ENCODE results near the gene IFT52.
A peak's percentile ranks its signal among the peaks of the same experiment; 100 is the strongest.

IFT52 gene

DNA sequence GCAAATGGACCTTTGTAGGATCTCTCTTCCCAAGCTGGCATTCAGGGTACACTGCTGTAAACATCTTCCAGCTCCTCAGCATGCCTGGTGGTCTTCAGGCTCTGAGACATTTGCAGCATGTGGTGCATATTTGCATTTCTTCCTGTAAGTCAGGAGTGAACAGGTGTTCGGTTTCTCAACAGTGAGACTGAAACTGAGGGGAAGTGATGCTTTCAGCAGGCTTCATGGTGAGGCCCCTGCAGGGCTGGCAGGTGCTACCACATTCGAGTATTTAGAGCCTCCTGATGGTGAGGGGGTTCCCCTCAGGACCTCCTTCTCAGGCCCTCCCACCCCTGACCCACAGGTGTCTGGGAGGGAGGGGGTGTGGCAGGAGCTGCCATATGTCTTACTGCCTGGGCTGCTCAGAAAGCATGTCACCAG, 91.3 kb downstream of the IFT52 start:
- H3K9ac ChIP-seq (ENCODE audit: low read length in 5 of 5): peak overlapping the region in 1 of 5 donors; percentile 23
- no peak overlapping the region for H3K27ac ChIP-seq (ENCODE audit: low read depth, low read length)
- no peaks in the 10 kb centered on the region for H3K36me3 ChIP-seq (ENCODE audit: control insufficient read depth in 5 of 5, insufficient read depth in 5 of 5, low read length in 5 of 5)
- H3K4me1 ChIP-seq (ENCODE audit: control insufficient read depth in 5 of 5, insufficient read depth in 5 of 5, low read length in 5 of 5): peaks cover 0 to 25% (median 20%) of the 10 kb centered on the region in 5 donors
- no peaks in the 10 kb centered on the region for H3K27me3 ChIP-seq (ENCODE audit: control insufficient read depth in 5 of 5, insufficient read depth in 4 of 5, low read length in 5 of 5)
- peak overlapping the region in 3 of 5 donors; percentile 56 to 66 (median 57) for H3K4me3 ChIP-seq (ENCODE audit: low read depth in 1 of 5, low read length in 5 of 5)
- H3K9me3 ChIP-seq (ENCODE audit: control insufficient read depth in 5 of 5, low read length in 5 of 5): no peaks in the 10 kb centered on the region

DNA sequence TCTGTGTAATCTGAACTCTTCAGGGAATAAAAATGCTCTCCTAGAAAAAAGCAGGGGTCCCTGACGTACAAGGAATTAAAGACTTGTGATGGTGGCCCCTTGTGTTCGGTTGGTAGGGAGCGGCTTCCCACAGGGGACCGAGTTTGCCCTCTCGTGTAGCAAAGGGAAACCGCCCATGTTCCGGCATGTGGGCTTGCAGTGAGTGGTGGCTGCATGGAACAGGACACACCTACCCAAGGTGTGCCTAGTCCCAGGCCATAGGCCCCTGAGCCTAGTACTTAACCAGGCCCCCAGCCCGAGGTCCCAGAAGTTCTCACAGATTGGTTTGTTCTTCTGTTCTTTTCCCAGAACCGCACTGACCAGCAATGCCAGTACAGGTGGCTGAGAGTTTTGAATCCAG, 91.7 kb downstream of the IFT52 start:
- H3K36me3 ChIP-seq (ENCODE audit: control insufficient read depth in 5 of 5, insufficient read depth in 5 of 5, low read length in 5 of 5): no peaks in the 10 kb centered on the region
- H3K27me3 ChIP-seq (ENCODE audit: control insufficient read depth in 5 of 5, insufficient read depth in 4 of 5, low read length in 5 of 5): no peaks in the 10 kb centered on the region
- no peak overlapping the region for H3K4me3 ChIP-seq (ENCODE audit: low read depth in 1 of 5, low read length in 5 of 5)
- no peaks in the 10 kb centered on the region for H3K9me3 ChIP-seq (ENCODE audit: control insufficient read depth in 5 of 5, low read length in 5 of 5)
- H3K4me1 ChIP-seq (ENCODE audit: control insufficient read depth in 5 of 5, insufficient read depth in 5 of 5, low read length in 5 of 5): peaks cover 0 to 25% (median 20%) of the 10 kb centered on the region in 5 donors
- H3K27ac ChIP-seq (ENCODE audit: low read depth, low read length): no peak overlapping the region
- no peak overlapping the region for H3K9ac ChIP-seq (ENCODE audit: low read length in 5 of 5)

DNA sequence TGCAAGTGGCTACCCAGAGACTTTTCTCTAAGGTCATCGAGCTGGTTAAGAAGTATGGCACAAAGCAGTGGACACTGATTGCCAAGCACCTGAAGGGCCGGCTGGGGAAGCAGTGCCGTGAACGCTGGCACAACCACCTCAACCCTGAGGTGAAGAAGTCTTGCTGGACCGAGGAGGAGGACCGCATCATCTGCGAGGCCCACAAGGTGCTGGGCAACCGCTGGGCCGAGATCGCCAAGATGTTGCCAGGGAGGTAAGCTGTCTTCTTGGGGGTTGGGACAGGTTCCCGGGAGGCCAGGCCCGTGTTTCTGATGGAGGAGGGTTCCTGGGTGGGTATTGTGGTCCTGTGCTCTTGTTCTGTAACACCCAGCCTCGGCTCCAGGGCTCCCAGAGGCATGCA, 96.1 kb downstream of the IFT52 start:
- Histone ChIP-seq H3K9me3 (ENCODE audit: control insufficient read depth in 5 of 5, low read length in 5 of 5) (no peaks in the 10 kb centered on the region), H3K9ac (ENCODE audit: low read length in 5 of 5) (no peak overlapping the region), H3K4me3 (ENCODE audit: low read depth in 1 of 5, low read length in 5 of 5) (no peak overlapping the region), H3K27ac (ENCODE audit: low read depth, low read length) (no peak overlapping the region), H3K36me3 (ENCODE audit: control insufficient read depth in 5 of 5, insufficient read depth in 5 of 5, low read length in 5 of 5) (no peaks in the 10 kb centered on the region), H3K27me3 (ENCODE audit: control insufficient read depth in 5 of 5, insufficient read depth in 4 of 5, low read length in 5 of 5) (no peaks in the 10 kb centered on the region), H3K4me1 (ENCODE audit: control insufficient read depth in 5 of 5, insufficient read depth in 5 of 5, low read length in 5 of 5) (peaks cover 0 to 10% (median 8%) of the 10 kb centered on the region in 5 donors)

DNA sequence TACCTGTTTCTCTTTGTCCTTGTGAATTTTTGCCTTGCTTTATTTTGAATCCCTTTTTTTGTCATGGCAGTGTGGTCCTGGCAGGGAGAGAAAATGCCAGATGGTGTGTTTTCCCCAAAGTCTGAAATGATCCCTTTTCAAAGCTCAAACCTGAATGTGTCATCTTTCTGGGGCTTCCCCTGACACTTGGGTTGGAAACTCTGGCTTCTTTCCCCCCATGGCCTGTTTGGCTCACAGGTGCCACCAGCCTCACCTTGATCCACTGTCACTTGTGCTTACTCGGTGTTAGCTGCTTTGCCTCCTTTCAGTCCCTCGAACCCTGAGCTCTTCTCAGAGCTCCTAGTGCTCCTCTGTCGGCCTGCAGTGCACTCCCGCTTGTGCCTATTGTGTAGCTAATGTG, 98.4 kb downstream of the IFT52 start:
- Histone ChIP-seq H3K9me3 (ENCODE audit: control insufficient read depth in 5 of 5, low read length in 5 of 5) (no peaks in the 10 kb centered on the region), H3K9ac (ENCODE audit: low read length in 5 of 5) (no peak overlapping the region), H3K36me3 (ENCODE audit: control insufficient read depth in 5 of 5, insufficient read depth in 5 of 5, low read length in 5 of 5) (no peaks in the 10 kb centered on the region), H3K27me3 (ENCODE audit: control insufficient read depth in 5 of 5, insufficient read depth in 4 of 5, low read length in 5 of 5) (no peaks in the 10 kb centered on the region), H3K4me1 (ENCODE audit: control insufficient read depth in 5 of 5, insufficient read depth in 5 of 5, low read length in 5 of 5) (no peaks in the 10 kb centered on the region), H3K4me3 (ENCODE audit: low read depth in 1 of 5, low read length in 5 of 5) (no peak overlapping the region), H3K27ac (ENCODE audit: low read depth, low read length) (no peak overlapping the region)

DNA sequence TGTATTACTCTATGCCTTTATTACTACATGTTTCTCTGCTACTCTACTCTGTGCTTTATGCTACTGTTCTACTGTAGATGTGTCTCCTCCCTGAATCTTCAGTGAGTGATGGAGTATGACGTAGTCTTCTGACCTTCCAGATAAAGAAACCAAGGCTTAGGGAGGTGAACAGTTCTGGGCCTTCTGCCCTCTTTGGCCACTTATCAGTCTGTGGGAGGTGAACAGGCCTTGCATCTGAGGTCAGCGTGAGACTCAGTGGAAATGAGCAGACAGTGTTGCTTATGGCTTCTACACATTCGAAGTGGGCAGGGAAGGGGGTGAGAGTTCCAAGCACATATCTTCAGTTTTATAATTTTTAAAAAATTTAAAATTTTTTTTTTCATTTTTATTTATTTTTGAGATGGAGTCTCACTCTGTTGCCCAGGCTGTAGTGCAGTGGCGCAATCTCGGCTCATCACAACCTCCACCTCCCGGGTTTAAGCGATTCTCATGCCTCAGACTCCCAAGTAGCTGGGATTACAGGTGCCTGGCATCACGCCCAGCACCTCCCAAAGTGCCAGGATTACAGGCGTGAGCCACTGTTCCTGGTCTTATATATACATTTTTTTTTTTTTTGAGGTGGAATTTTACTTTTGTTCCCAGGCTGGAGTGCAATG, 100.3 kb downstream of the IFT52 start:
- H3K27me3 ChIP-seq (ENCODE audit: control insufficient read depth in 5 of 5, insufficient read depth in 4 of 5, low read length in 5 of 5): no peaks in the 10 kb centered on the region
- peak overlapping the region in 1 of 5 donors; percentile 32 for H3K9ac ChIP-seq (ENCODE audit: low read length in 5 of 5)
- no peaks in the 10 kb centered on the region for H3K9me3 ChIP-seq (ENCODE audit: control insufficient read depth in 5 of 5, low read length in 5 of 5)
- no peak overlapping the region for H3K27ac ChIP-seq (ENCODE audit: low read depth, low read length)
- no peaks in the 10 kb centered on the region for H3K4me1 ChIP-seq (ENCODE audit: control insufficient read depth in 5 of 5, insufficient read depth in 5 of 5, low read length in 5 of 5)
- H3K36me3 ChIP-seq (ENCODE audit: control insufficient read depth in 5 of 5, insufficient read depth in 5 of 5, low read length in 5 of 5): no peaks in the 10 kb centered on the region
- H3K4me3 ChIP-seq (ENCODE audit: low read depth in 1 of 5, low read length in 5 of 5): no peak overlapping the region

DNA sequence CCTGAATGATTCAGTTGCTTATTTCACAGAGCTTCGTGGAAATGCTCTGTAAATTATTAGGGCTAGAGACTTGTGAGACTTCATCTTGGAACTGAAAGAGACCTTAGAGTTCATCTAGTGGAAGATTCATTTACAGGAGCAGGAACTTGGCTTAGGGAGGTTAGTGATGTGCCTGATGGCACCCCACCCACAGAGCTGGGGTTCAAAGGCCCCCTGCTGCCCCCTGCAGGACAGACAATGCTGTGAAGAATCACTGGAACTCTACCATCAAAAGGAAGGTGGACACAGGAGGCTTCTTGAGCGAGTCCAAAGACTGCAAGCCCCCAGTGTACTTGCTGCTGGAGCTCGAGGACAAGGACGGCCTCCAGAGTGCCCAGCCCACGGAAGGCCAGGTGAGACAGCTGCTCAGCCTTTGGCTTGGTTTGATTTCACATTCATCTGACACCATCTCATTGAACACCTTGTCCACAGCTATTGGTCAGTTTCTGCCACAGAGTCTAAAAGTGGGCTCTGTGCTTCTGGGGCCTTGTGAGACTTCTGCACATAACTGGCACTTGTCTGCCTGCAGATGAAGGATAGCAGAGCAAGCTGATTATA, 101.3 kb downstream of the IFT52 start:
- no peak overlapping the region for H3K9ac ChIP-seq (ENCODE audit: low read length in 5 of 5)
- no peaks in the 10 kb centered on the region for H3K36me3 ChIP-seq (ENCODE audit: control insufficient read depth in 5 of 5, insufficient read depth in 5 of 5, low read length in 5 of 5)
- no peaks in the 10 kb centered on the region for H3K9me3 ChIP-seq (ENCODE audit: control insufficient read depth in 5 of 5, low read length in 5 of 5)
- no peaks in the 10 kb centered on the region for H3K27me3 ChIP-seq (ENCODE audit: control insufficient read depth in 5 of 5, insufficient read depth in 4 of 5, low read length in 5 of 5)
- H3K4me3 ChIP-seq (ENCODE audit: low read depth in 1 of 5, low read length in 5 of 5): no peak overlapping the region
- H3K4me1 ChIP-seq (ENCODE audit: control insufficient read depth in 5 of 5, insufficient read depth in 5 of 5, low read length in 5 of 5): no peaks in the 10 kb centered on the region
- no peak overlapping the region for H3K27ac ChIP-seq (ENCODE audit: low read depth, low read length)

DNA sequence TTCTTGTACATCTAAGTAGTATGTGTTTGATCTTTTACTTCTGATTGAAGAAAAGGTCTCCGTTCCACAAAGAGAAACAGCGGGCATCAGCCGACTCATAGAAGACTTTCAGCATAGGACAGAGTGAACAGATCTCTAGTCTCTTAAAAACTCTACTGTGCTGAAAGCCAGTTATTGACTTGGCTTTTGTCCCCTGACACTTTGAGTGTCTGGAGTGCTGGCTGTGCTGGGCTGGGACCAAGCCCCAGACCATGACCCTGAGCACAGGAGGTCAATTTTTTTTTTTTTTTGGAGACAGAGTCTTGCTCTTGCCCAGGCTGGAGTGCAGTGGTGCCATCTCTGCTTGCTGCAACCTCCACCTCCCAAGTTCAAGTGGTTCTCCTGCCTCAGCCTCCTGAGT, 104.0 kb downstream of the IFT52 start:
- H3K27me3 ChIP-seq (ENCODE audit: control insufficient read depth in 5 of 5, insufficient read depth in 4 of 5, low read length in 5 of 5): no peaks in the 10 kb centered on the region
- H3K9ac ChIP-seq (ENCODE audit: low read length in 5 of 5): no peak overlapping the region
- no peak overlapping the region for H3K27ac ChIP-seq (ENCODE audit: low read depth, low read length)
- H3K36me3 ChIP-seq (ENCODE audit: control insufficient read depth in 5 of 5, insufficient read depth in 5 of 5, low read length in 5 of 5): no peaks in the 10 kb centered on the region
- H3K9me3 ChIP-seq (ENCODE audit: control insufficient read depth in 5 of 5, low read length in 5 of 5): no peaks in the 10 kb centered on the region
- H3K4me1 ChIP-seq (ENCODE audit: control insufficient read depth in 5 of 5, insufficient read depth in 5 of 5, low read length in 5 of 5): no peaks in the 10 kb centered on the region
- H3K4me3 ChIP-seq (ENCODE audit: low read depth in 1 of 5, low read length in 5 of 5): no peak overlapping the region

DNA sequence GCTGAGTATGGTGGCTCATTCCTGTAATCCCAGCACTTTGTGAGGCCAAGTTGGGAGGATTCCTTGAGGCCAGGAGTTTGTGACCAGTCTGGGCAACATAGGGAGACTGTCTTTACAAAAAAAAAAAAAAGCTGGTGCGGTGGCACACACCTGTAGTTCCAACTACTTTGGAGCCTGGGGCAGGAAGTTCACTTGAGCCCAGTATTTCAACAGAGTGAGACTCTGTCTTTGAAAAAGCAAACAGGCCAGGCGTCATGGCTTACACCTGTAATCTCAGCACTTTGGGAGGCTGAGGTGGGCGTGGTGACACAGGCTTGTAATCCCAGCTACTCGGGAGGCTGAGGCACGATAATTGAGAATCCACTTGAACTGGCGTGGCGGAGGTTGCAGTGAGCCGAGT, 104.8 kb downstream of the IFT52 start:
- H3K4me1 ChIP-seq (ENCODE audit: control insufficient read depth in 5 of 5, insufficient read depth in 5 of 5, low read length in 5 of 5): no peaks in the 10 kb centered on the region

More for the DNA sequence above, 104.8 kb downstream of the IFT52 start:
- H3K36me3 ChIP-seq (ENCODE audit: control insufficient read depth in 5 of 5, insufficient read depth in 5 of 5, low read length in 5 of 5): no peaks in the 10 kb centered on the region
- no peak overlapping the region for H3K9ac ChIP-seq (ENCODE audit: low read length in 5 of 5)
- H3K9me3 ChIP-seq (ENCODE audit: control insufficient read depth in 5 of 5, low read length in 5 of 5): no peaks in the 10 kb centered on the region
- no peaks in the 10 kb centered on the region for H3K27me3 ChIP-seq (ENCODE audit: control insufficient read depth in 5 of 5, insufficient read depth in 4 of 5, low read length in 5 of 5)
- H3K4me3 ChIP-seq (ENCODE audit: low read depth in 1 of 5, low read length in 5 of 5): no peak overlapping the region
- no peak overlapping the region for H3K27ac ChIP-seq (ENCODE audit: low read depth, low read length)
